Esophagus squamous epithelium (tissue), 5 donors: ENCODE data around the gene KLHL29. TPM values are rescaled to one million over a fixed set of nuclear protein-coding genes. Genes with fewer than 3 reads are reported as not detected.

ENCODE experiments used
- DNase-seq: peaks from one replicate; lab custom pipeline; 2025; lab: John Stamatoyannopoulos, UW
- H3K27ac ChIP-seq, 4 donors: fragments of 200-600 bp; sonication (generic); one replicate each; pipeline ENCODE4 v1.5.1; 2016 to 2019; ENCODE audit warnings: mild to moderate bottlenecking in 1 of 4
- H3K27me3 ChIP-seq, 4 donors: fragments of 200-600 bp; sonication (generic); 1 replicate in 3 of 4; 2 replicates in 1 of 4; pipeline versions ENCODE4 v1.5.1 to v1.6.0; 2017 to 2021; ENCODE audit warnings: antibody characterized with exemption in 1 of 4
- H3K36me3 ChIP-seq, 3 donors: fragments of 200-600 bp; sonication (generic); one replicate each; pipeline ENCODE4 v1.5.1; 2016 to 2019
- H3K4me1 ChIP-seq, 3 donors: fragments of 200-600 bp; sonication (generic); one replicate each; pipeline ENCODE4 v1.5.1; 2017 to 2019
- H3K4me3 ChIP-seq, 4 donors: fragments of 200-600 bp; sonication (generic); 1 replicate in 3 of 4; 2 replicates in 1 of 4; pipeline ENCODE4 v1.5.1; 2016 to 2019; ENCODE audit warnings: mild to moderate bottlenecking in 2 of 4, moderate library complexity in 1 of 4
- H3K9me3 ChIP-seq, 3 donors: fragments of 200-600 bp; sonication (generic); one replicate each; pipeline ENCODE4 v1.5.1; 2016 to 2019
- POLR2A ChIP-seq, 4 donors: fragments of 450-650 bp; IDR thresholded peaks; one replicate each; pipeline ENCODE4 v1.6.1; 2017; ENCODE audit warnings: antibody characterized with exemption in 4 of 4, mild to moderate bottlenecking in 4 of 4, moderate library complexity in 3 of 4
- WGBS, 2 donors: methylation state at CpG; one replicate each; pipeline ENCODE4 v1.1.5; 2018; 5-methylcytosine and 5-hydroxymethylcytosine counted together
- intact Hi-C: fragments of 100-400 bp; cut with DNase I; formaldehyde crosslinking; loops from one replicate; pipeline ENCODE4 v1.15.0; 2022
- total RNA-seq, 4 donors: library from RNA; depleted of rRNA; stranded (reverse); fragments of >200 nt; gene quantifications; one replicate each; pipeline ENCODE4 v1.1.0, GENCODE V29; 2016
- TF ChIP-seq, protein P1 (sequence below), 6 experiments: fragments of 450-650 bp in 4 of 6; fragments of 200-600 bp in 2 of 6; sonication (generic) in 2 of 6; IDR thresholded peaks; one replicate each; pipeline ENCODE4 v1.5.1; 2016 to 2019; ENCODE audit warnings: antibody characterized with exemption in 6 of 6, mild to moderate bottlenecking in 4 of 6, moderate library complexity in 4 of 6
- donor health status: DM: yes; HTN: yes; CAD: no.

The KLHL29 gene
- total RNA-seq, 4 donors from 2014 or later: 3.4 to 11.8 (median 5.9) TPM

DNA sequence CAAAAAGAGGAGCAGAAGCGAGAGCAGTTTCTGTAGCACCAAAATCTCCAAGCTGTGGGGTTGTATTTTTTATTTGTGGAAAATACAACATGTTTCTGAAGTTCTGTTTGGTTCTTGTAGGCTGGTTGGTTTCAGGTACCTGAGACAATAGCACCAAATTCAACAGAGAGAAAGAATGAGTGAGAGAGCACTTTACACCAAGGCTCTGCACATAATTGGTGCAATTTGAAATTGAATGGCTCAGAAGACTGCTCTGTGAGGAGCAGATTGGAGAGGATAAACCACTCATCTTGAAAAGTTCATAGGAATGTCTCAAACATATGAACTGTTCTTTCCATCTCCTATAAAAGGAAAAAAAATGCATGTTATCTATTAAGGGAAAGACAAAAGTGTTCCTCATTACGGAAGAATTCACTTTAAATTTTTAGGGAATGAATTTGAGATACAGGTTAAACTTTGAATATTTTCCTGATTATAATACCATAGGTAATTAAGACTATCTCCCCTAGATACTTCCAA lies 366.8 kb downstream of the KLHL29 start:
- Histone ChIP-seq H3K9me3 (no peaks in the 10 kb centered on the region), H3K36me3 (peaks cover 0 to 50% (median 0%) of the 10 kb centered on the region in 3 donors), H3K27me3 (no peaks in the 10 kb centered on the region), H3K4me1 (peaks cover 0 to 18% (median 5%) of the 10 kb centered on the region in 3 donors), H3K27ac (no peak overlapping the region), H3K4me3 (no peak overlapping the region)
- intact Hi-C loops: no loop called here
- WGBS, 2 donors: 97 to 98% methylated on average over 2 of the region's 2 CpGs
- no peak for DNase-seq
- TF ChIP-seq, protein P1, sequence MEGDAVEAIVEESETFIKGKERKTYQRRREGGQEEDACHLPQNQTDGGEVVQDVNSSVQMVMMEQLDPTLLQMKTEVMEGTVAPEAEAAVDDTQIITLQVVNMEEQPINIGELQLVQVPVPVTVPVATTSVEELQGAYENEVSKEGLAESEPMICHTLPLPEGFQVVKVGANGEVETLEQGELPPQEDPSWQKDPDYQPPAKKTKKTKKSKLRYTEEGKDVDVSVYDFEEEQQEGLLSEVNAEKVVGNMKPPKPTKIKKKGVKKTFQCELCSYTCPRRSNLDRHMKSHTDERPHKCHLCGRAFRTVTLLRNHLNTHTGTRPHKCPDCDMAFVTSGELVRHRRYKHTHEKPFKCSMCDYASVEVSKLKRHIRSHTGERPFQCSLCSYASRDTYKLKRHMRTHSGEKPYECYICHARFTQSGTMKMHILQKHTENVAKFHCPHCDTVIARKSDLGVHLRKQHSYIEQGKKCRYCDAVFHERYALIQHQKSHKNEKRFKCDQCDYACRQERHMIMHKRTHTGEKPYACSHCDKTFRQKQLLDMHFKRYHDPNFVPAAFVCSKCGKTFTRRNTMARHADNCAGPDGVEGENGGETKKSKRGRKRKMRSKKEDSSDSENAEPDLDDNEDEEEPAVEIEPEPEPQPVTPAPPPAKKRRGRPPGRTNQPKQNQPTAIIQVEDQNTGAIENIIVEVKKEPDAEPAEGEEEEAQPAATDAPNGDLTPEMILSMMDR (IDR thresholded peaks at IDR 0.05): no peak
- no peak for TF ChIP-seq POLR2A (IDR thresholded peaks at IDR 0.05)

DNA sequence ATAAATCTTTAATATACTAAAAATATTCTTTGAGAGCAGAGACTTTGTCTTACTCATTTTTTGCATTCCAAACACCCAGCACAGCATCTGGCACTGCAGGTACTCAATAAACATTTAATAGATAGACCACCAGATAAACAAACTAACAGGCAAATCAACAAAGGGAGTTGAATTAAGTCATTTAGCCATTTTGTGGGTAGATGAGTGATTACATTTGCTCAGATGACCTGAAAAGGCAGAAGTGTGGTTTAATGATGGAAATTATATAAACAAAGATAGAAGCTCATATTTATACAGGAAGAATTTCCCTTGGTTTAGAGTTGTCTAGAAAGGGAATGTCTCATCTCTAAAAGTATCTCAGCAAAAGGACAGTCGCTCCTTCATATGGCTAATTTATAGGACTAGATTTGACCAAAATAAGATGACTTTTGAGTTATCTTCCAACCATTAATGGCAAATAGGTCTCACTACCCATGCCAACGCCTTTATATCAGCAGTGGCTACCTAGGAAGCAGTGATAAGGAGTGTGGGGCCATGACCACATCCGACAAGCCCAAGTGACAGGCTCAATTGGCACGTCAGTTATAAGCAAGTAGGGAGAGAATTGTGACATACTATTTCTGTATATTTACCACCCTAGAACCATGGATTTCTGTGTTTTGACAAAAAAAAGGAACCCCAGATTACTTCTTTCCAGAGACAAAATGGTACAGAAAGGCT lies 368.5 kb downstream of the KLHL29 start:
- intact Hi-C loops: no loop called here
- WGBS, 2 donors: 83 to 94% methylated on average over 4 of the region's 4 CpGs
- Histone ChIP-seq H3K27ac (no peak overlapping the region), H3K27me3 (no peaks in the 10 kb centered on the region), H3K4me3 (no peak overlapping the region), H3K4me1 (peaks cover 4 to 28% (median 8%) of the 10 kb centered on the region in 3 donors), H3K9me3 (no peaks in the 10 kb centered on the region), H3K36me3 (peaks cover 0 to 60% (median 0%) of the 10 kb centered on the region in 3 donors)
- no peak for TF ChIP-seq POLR2A (IDR thresholded peaks at IDR 0.05)
- TF ChIP-seq, protein P1 (IDR thresholded peaks at IDR 0.05): no peak
- DNase-seq: no peak

DNA sequence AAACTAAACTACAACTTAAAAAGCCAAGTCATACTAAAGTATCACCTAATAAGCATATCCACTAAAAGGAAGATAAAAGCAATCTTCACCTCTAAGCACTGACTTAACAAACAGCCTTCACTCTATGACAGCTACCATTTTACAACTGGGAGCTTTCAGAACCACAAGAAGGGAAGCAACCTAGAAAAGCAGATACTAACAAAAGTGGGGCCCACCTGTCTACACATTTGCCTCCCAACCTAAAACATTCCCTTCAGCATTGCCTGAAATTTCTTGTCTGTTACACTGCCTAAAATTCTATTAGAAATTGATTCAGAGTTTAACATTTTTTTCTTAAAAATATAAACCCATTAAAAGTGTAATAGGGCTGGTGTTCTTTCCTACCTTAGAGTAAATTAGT lies 370.0 kb downstream of the KLHL29 start:
- peaks cover 0 to 64% (median 0%) of the 10 kb centered on the region in 3 donors for H3K36me3 ChIP-seq
- no peak overlapping the region for H3K27ac ChIP-seq
- H3K9me3 ChIP-seq: no peaks in the 10 kb centered on the region
- H3K27me3 ChIP-seq: no peaks in the 10 kb centered on the region
- peaks cover 4 to 28% (median 8%) of the 10 kb centered on the region in 3 donors for H3K4me1 ChIP-seq
- intact Hi-C loops: no loop called here
- TF ChIP-seq, protein P1 (IDR thresholded peaks at IDR 0.05): no peak
- no peak for TF ChIP-seq POLR2A (IDR thresholded peaks at IDR 0.05)
- DNase-seq: no peak
- no peak overlapping the region for H3K4me3 ChIP-seq

DNA sequence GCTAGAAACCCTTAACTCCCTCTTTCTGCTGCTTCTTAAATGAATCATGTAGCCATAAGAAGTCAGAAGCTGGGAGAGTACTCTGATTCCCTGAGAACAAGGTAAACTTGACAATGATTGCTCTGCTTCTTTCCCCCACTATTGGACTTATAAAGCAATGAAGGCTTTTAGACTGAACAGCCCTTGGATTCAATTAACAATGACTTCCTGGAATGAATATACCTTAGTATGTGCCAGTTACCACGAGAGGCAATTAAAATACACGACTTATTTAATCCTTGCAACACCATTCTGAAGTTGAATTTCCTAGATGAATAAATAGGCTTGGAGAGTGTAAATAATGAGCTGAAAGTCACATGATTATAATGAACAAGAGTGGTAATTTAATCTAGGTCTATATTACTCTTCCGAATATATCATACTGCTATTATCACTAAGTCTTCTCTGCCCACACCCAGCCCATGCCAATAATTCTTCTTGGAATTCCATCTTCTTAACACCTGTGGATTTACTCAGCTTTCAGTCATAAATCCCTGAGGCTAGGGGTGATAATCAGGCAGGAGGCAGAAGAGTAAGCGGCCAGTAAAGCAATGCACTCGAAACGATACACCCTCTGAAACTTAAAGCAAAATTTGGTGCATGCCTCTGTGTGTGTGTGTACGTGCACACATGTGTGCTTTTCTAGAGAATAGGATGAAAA lies 371.8 kb downstream of the KLHL29 start:
- no peak for DNase-seq
- Histone ChIP-seq H3K36me3 (peaks cover 0 to 57% (median 0%) of the 10 kb centered on the region in 3 donors), H3K9me3 (no peaks in the 10 kb centered on the region), H3K27me3 (no peaks in the 10 kb centered on the region), H3K4me1 (peaks cover 4 to 35% (median 8%) of the 10 kb centered on the region in 3 donors), H3K27ac (peak overlapping the region in 1 of 4 donors; percentile 23), H3K4me3 (no peak overlapping the region)
- TF ChIP-seq, protein P1 (IDR thresholded peaks at IDR 0.05): no peak
- no peak for TF ChIP-seq POLR2A (IDR thresholded peaks at IDR 0.05)
- 51 to 79% methylated on average over 7 of the region's 7 CpGs for WGBS, 2 donors
- intact Hi-C loops: no loop called here
